ENCODE measurements around the gene SH3BGRL. TPM values are rescaled to one million over a fixed set of nuclear protein-coding genes. Genes with fewer than 3 reads are reported as not detected.

SH3BGRL gene
- total RNA-seq, 4 donors from 2014 or later, result 37.0 to 97.5 (median 68.1) TPM

DNA sequence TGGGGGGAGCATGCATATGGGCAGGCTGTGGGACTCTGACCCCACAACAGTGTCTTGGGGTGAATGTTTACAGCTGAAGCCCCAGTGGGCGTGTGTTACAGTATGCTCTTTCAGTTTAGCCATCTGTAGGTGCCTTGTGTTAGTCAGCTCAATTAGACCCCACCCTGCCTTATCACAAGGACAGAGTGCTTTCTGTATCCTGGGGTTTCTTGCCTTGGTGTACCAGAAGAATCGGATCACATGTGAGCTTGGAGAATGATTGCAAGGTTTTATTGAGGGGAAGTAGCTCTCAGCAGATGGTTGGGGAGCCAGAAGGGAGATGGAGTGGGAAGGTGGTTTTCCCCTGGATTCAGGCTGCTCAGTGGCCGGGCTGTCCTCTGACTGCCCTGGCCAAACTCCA lies 27.3 kb downstream of the SH3BGRL start:
- H3K4me3 ChIP-seq, result no peak overlapping the region
- in situ Hi-C loops (cut with MboI; ENCODE audit: low pct_ligation_motif_present in 1 of 4, low pct_unique_long_range_greater_than_20kb in 1 of 4, low sequenced_read_pairs in 3 of 4), result no loop called here
- TF ChIP-seq CTCF (IDR thresholded peaks at IDR 0.05) (no peak), POLR2A (IDR thresholded peaks at IDR 0.05) (no peak), POLR2AphosphoS5 (IDR thresholded peaks at IDR 0.05) (no peak), EP300 (IDR thresholded peaks at IDR 0.05; ENCODE audit: low read depth) (no peak)
- intact Hi-C loops (cut with DNase I; ENCODE audit: low total_unique reads), result no loop called here
- WGBS, 2 donors (ENCODE audit: low coverage in 1 of 2), result 58% methylated on average over 3 of the region's 3 CpGs; no CpG with 5 or more reads in 1 of the 2 donors
- H3K4me1 ChIP-seq, result no peaks in the 10 kb centered on the region
- no peaks in the 10 kb centered on the region for H3K9me3 ChIP-seq
- no peak for DNase-seq
- no peaks in the 10 kb centered on the region for H3K27me3 ChIP-seq
- H3K27ac ChIP-seq, result no peak overlapping the region
- H3K36me3 ChIP-seq, result no peaks in the 10 kb centered on the region

- no peaks in the 10 kb centered on the region for H3K9me3 ChIP-seq
- in situ Hi-C loops (cut with MboI; ENCODE audit: low pct_ligation_motif_present in 1 of 4, low pct_unique_long_range_greater_than_20kb in 1 of 4, low sequenced_read_pairs in 3 of 4) (no loop called here), intact Hi-C loops (cut with DNase I; ENCODE audit: low total_unique reads) (no loop called here)
- H3K4me1 ChIP-seq, result no peaks in the 10 kb centered on the region
- no peaks in the 10 kb centered on the region for H3K36me3 ChIP-seq
- H3K4me3 ChIP-seq, result no peak overlapping the region
- DNase-seq, result no peak
- TF ChIP-seq POLR2AphosphoS5 (IDR thresholded peaks at IDR 0.05) (no peak), POLR2A (IDR thresholded peaks at IDR 0.05) (no peak), EP300 (IDR thresholded peaks at IDR 0.05; ENCODE audit: low read depth) (no peak), CTCF (IDR thresholded peaks at IDR 0.05) (no peak)
- no peak overlapping the region for H3K27ac ChIP-seq
- no peaks in the 10 kb centered on the region for H3K27me3 ChIP-seq
- WGBS, 2 donors (ENCODE audit: low coverage in 1 of 2), result 90% methylated on average over 2 of the region's 2 CpGs; no CpG with 5 or more reads in 1 of the 2 donors
These were observed 28.0 kb downstream of the SH3BGRL start for GRCh38 chrX:81229901-81230300.

- no peaks in the 10 kb centered on the region for H3K27me3 ChIP-seq
- no peak for DNase-seq
- no peaks in the 10 kb centered on the region for H3K36me3 ChIP-seq
- no peaks in the 10 kb centered on the region for H3K4me1 ChIP-seq
- TF ChIP-seq POLR2AphosphoS5 (IDR thresholded peaks at IDR 0.05), result no peak
- TF ChIP-seq CTCF (IDR thresholded peaks at IDR 0.05), result no peak
- no peak for TF ChIP-seq POLR2A (IDR thresholded peaks at IDR 0.05)
- no peak for TF ChIP-seq EP300 (IDR thresholded peaks at IDR 0.05; ENCODE audit: low read depth)
- no peaks in the 10 kb centered on the region for H3K9me3 ChIP-seq
- 53 to 86% methylated on average over 1 of the region's 1 CpG for WGBS, 2 donors (ENCODE audit: low coverage in 1 of 2)
- intact Hi-C loops (cut with DNase I; ENCODE audit: low total_unique reads), result no loop called here
- in situ Hi-C loops (cut with MboI; ENCODE audit: low pct_ligation_motif_present in 1 of 4, low pct_unique_long_range_greater_than_20kb in 1 of 4, low sequenced_read_pairs in 3 of 4), result no loop called here
- H3K4me3 ChIP-seq, result no peak overlapping the region
- no peak overlapping the region for H3K27ac ChIP-seq
These were observed 29.6 kb downstream of the SH3BGRL start for GRCh38 chrX:81231476-81231875.

GRCh38 chrX:81232218-81232617 lies 30.3 kb downstream of the SH3BGRL start:
- no peak for TF ChIP-seq POLR2A (IDR thresholded peaks at IDR 0.05)
- no peak for TF ChIP-seq EP300 (IDR thresholded peaks at IDR 0.05; ENCODE audit: low read depth)
- TF ChIP-seq POLR2AphosphoS5 (IDR thresholded peaks at IDR 0.05), result no peak
- TF ChIP-seq CTCF (IDR thresholded peaks at IDR 0.05), result no peak
- no peak overlapping the region for H3K4me3 ChIP-seq
- H3K36me3 ChIP-seq, result no peaks in the 10 kb centered on the region
- 82% methylated on average over 1 of the region's 1 CpG; no CpG with 5 or more reads in 1 of the 2 donors for WGBS, 2 donors (ENCODE audit: low coverage in 1 of 2)
- no peaks in the 10 kb centered on the region for H3K27me3 ChIP-seq
- H3K9me3 ChIP-seq, result no peaks in the 10 kb centered on the region
- no peaks in the 10 kb centered on the region for H3K4me1 ChIP-seq
- in situ Hi-C loops (cut with MboI; ENCODE audit: low pct_ligation_motif_present in 1 of 4, low pct_unique_long_range_greater_than_20kb in 1 of 4, low sequenced_read_pairs in 3 of 4), result no loop called here
- intact Hi-C loops (cut with DNase I; ENCODE audit: low total_unique reads), result no loop called here
- DNase-seq, result no peak
- H3K27ac ChIP-seq, result no peak overlapping the region

All from transverse colon (tissue), 4 donors.